ENCODE measurements around the gene FGF21. TPM values are rescaled to one million over a fixed set of nuclear protein-coding genes. Genes with fewer than 3 reads are reported as not detected.

Gene FGF21
- total and polyA plus RNA-seq, 2 donors (not counting 3 experiments of a cell fraction or from before 2014, with no cell fraction given) = not detected

DNA sequence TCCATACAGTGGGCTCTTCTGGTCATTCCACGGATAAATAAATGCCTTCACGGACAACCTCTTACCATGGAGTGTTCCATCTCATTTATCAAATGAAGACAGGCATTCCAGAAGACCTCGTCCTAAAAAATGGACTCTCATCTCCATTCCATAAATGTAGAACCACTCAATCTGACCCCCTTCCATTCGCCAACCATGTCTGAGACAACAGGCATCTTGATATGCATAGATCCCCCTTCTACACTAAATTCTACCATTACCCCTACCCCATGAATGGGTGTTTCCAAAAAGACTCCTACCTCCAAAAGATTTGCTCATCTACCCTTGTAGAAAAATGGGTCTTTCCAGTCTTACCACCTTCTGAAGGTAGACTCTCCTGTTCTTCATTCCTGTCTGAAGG lies 23.9 kb upstream of the FGF21 start:
- no TSS peak for BruUV-seq (replicated peaks)
- ChIA-PET POLR2A (no interaction called here), CTCF (no interaction called here)
- Histone ChIP-seq H3K36me3 (ENCODE audit: control insufficient read depth in 2 of 2, extremely low read depth in 1 of 2, insufficient read depth in 2 of 2, low read length in 2 of 2) (peaks cover 16 to 35% of the 10 kb centered on the region in 2 experiments), H3K27me3 (ENCODE audit: control insufficient read depth in 2 of 2, insufficient read depth in 2 of 2, low read length in 2 of 2) (no peaks in the 10 kb centered on the region), H3K9me3 (replicated peaks; ENCODE audit: control insufficient read depth, insufficient read depth, low read length) (no peaks in the 10 kb centered on the region), H3K4me1 (ENCODE audit: control insufficient read depth, extremely low read depth, insufficient read depth, low read length) (peaks cover 11% of the 10 kb centered on the region), H3K9ac (replicated peaks; ENCODE audit: extremely low read depth, insufficient read depth, low read length) (no peak overlapping the region), H4K20me1 (replicated peaks; ENCODE audit: control insufficient read depth, extremely low read depth, insufficient read depth, low read length) (no peaks in the 10 kb centered on the region), H3K4me3 (replicated peaks in 1 of 3; ENCODE audit: insufficient read depth in 1 of 3, low read depth in 1 of 3, low read length in 3 of 3) (no peak overlapping the region), H3K27ac (ENCODE audit: insufficient read depth, low read depth, low read length) (no peak overlapping the region), H2AFZ (ENCODE audit: low read depth, low read length) (no peak overlapping the region), H3K9me1 (replicated peaks; ENCODE audit: control insufficient read depth, extremely low read depth, insufficient read depth, low read length) (no peaks in the 10 kb centered on the region), H3K79me2 (ENCODE audit: control insufficient read depth, insufficient read depth, low read length) (peaks cover 15% of the 10 kb centered on the region), H3K4me2 (ENCODE audit: insufficient read depth, low read length) (no peak overlapping the region)
- dilution Hi-C loops (cut with MboI; ENCODE audit: extremely low pct_ligation_motif_present, low sequenced_read_pairs) = no loop called here
- no peak for DNase-seq (ENCODE audit: low read depth, low spot score)
- peak; percentile 38 for FAIRE-seq
- TF ChIP-seq POLR2A (IDR thresholded peaks at IDR 0.05; ENCODE audit: low read depth, low read length) (no peak), POLR2AphosphoS5 (IDR thresholded peaks at IDR 0.05; ENCODE audit: insufficient read depth, low read depth, low read length) (no peak), GATA2 (IDR thresholded peaks at IDR 0.05; ENCODE audit: insufficient read depth, insufficient read length, low read depth, low read length) (no peak), JUN (IDR thresholded peaks at IDR 0.05; ENCODE audit: borderline replicate concordance, insufficient read depth, insufficient read length, low read depth) (no peak), EZH2 (IDR thresholded peaks at IDR 0.05; ENCODE audit: borderline replicate concordance, low read depth, low read length, severe bottlenecking) (no peak), MYC (IDR thresholded peaks at IDR 0.05; ENCODE audit: low read depth, low read length) (no peak), MAX (IDR thresholded peaks at IDR 0.05; ENCODE audit: insufficient read depth, insufficient read length) (no peak), FOS (IDR thresholded peaks at IDR 0.05; ENCODE audit: borderline replicate concordance, insufficient read depth, low read length) (no peak)
- TF ChIP-seq, protein P1, sequence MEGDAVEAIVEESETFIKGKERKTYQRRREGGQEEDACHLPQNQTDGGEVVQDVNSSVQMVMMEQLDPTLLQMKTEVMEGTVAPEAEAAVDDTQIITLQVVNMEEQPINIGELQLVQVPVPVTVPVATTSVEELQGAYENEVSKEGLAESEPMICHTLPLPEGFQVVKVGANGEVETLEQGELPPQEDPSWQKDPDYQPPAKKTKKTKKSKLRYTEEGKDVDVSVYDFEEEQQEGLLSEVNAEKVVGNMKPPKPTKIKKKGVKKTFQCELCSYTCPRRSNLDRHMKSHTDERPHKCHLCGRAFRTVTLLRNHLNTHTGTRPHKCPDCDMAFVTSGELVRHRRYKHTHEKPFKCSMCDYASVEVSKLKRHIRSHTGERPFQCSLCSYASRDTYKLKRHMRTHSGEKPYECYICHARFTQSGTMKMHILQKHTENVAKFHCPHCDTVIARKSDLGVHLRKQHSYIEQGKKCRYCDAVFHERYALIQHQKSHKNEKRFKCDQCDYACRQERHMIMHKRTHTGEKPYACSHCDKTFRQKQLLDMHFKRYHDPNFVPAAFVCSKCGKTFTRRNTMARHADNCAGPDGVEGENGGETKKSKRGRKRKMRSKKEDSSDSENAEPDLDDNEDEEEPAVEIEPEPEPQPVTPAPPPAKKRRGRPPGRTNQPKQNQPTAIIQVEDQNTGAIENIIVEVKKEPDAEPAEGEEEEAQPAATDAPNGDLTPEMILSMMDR (IDR thresholded peaks at IDR 0.05; ENCODE audit: extremely low read depth in 1 of 2, insufficient read depth in 1 of 2, low read depth in 1 of 2, low read length in 2 of 2) = no peak
- intact Hi-C loops (cut with micrococcal nuclease) = no loop called here
